HFFc6 (cell line): ENCODE data around the gene RPAP3. TPM values are rescaled to one million over a fixed set of nuclear protein-coding genes. Genes with fewer than 3 reads are reported as not detected.
A peak's percentile ranks its signal among the peaks of the same experiment; 100 is the strongest.

Source experiments
- DNase-seq: peaks from one replicate; pipeline ENCODE4 v3.0.0-alpha.2; 2018
- H3K27ac Mint-ChIP-seq: 2 replicates; pipeline ENCODE4 v1.8.0; 2020; ENCODE audit warnings: mild to moderate bottlenecking, mixed read lengths
- H3K27me3 Mint-ChIP-seq: 2 replicates; pipeline ENCODE4 v1.8.0; 2021; ENCODE audit warnings: mild to moderate bottlenecking, moderate library complexity, mixed read lengths; ENCODE audit not compliant: insufficient read depth
- H3K36me3 Mint-ChIP-seq: 2 replicates; pipeline ENCODE4 v1.8.0; 2021; ENCODE audit warnings: low read depth, mixed read lengths
- H3K4me1 Mint-ChIP-seq: 2 replicates; pipeline ENCODE4 v1.8.0; 2020; ENCODE audit warnings: low read depth, mixed read lengths
- H3K4me3 Mint-ChIP-seq: 2 replicates; pipeline ENCODE4 v1.8.0; 2020; ENCODE audit warnings: mild to moderate bottlenecking, moderate library complexity, mixed read lengths
- H3K9me3 Mint-ChIP-seq: 2 replicates; pipeline ENCODE4 v1.8.0; 2020; ENCODE audit warnings: mild to moderate bottlenecking, mixed read lengths
- total RNA-seq, 6 experiments: library from RNA; stranded (reverse); fragmentation: NEBNext Ultra II Directional; extraction: Animal tissue kit (Norgen Biotek cat#: 25700); gene quantifications; 2 replicates in 1 of 6; 3 replicates in 5 of 6; pipeline ENCODE4 v1.2.3, GENCODE V29; 2021
- TF ChIP-seq, protein P1 (sequence below): fragments of 200-600 bp; sonication (generic); IDR thresholded peaks from 2 replicates; pipeline ENCODE4 v1.5.0; 2021; ENCODE audit warnings: antibody characterized with exemption, mild to moderate bottlenecking

The RPAP3 gene
- total RNA-seq, 6 experiments from 2014 or later = 26.3 to 43.4 (median 39.0) TPM

DNA sequence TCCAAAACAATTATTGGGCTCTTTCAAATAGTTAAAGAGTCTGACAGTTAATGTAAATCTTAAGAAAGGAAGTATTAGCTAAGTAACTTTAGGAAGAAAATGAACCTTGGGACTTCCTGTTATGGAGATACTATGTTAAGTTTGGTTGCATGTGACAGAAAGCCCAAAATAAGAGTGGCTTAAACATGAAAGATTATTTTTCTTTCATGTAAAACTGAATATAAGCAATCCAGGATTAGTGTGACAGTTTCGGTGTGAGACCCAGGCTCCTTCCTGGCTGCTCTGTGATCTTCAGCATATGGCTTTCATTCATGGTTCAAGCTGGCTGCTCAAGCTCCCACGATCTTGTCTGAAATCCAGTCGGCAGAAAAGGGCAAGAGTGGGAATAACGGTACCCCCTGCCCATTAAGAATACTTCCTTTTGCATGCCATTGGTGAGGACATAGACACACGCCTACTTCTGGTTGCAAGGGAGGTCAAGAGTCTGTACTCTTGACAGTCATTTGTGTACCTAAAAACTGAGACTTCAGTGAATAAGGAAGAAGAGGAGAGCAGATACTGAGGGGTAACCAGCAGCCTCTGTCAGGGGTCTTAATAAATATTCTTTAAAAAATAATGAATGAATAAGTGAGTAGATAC is 2.2 kb upstream of the RPAP3 start:
- Mint-ChIP-seq H3K27ac (no peak overlapping the region), H3K9me3 (no peaks in the 10 kb centered on the region), H3K4me1 (peaks cover 47% of the 10 kb centered on the region), H3K27me3 (no peaks in the 10 kb centered on the region), H3K4me3 (no peak overlapping the region), H3K36me3 (peaks cover 5% of the 10 kb centered on the region; the same call in 1 of the 2 replicates)
- no peak for DNase-seq
- TF ChIP-seq, protein P1, sequence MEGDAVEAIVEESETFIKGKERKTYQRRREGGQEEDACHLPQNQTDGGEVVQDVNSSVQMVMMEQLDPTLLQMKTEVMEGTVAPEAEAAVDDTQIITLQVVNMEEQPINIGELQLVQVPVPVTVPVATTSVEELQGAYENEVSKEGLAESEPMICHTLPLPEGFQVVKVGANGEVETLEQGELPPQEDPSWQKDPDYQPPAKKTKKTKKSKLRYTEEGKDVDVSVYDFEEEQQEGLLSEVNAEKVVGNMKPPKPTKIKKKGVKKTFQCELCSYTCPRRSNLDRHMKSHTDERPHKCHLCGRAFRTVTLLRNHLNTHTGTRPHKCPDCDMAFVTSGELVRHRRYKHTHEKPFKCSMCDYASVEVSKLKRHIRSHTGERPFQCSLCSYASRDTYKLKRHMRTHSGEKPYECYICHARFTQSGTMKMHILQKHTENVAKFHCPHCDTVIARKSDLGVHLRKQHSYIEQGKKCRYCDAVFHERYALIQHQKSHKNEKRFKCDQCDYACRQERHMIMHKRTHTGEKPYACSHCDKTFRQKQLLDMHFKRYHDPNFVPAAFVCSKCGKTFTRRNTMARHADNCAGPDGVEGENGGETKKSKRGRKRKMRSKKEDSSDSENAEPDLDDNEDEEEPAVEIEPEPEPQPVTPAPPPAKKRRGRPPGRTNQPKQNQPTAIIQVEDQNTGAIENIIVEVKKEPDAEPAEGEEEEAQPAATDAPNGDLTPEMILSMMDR = no peak

- no peaks in the 10 kb centered on the region for H3K27me3 Mint-ChIP-seq
- peak overlapping the region; percentile 0; the same call in 1 of the 2 replicates for H3K4me3 Mint-ChIP-seq
- H3K36me3 Mint-ChIP-seq = peaks cover 5% of the 10 kb centered on the region; the same call in 1 of the 2 replicates
- no peak for DNase-seq
- TF ChIP-seq, protein P1 = no peak
- H3K27ac Mint-ChIP-seq = no peak overlapping the region
- peaks cover 47% of the 10 kb centered on the region for H3K4me1 Mint-ChIP-seq
- no peaks in the 10 kb centered on the region for H3K9me3 Mint-ChIP-seq
Measured at GRCh38 chr12:47707355-47707754, 1.5 kb upstream of the RPAP3 start.

DNA sequence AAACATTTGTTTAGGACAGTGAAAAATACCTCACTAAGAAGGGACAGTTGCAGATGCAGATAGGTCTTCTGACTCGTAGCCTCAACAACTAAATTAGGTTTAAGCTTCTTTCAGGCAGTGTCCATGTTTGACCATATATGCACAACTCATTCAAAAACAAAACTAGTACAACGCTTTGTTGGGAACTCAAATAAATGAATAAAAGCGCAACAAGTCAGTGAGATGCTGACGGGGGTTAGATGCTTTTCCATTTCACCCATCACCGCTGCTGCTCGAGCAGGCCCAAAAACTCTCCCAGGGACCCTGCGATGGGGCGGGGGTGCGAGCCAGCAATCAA is 633 bp downstream of the RPAP3 start:
- peak overlapping the region; percentile 63 for H3K27ac Mint-ChIP-seq
- no peaks in the 10 kb centered on the region for H3K27me3 Mint-ChIP-seq
- peaks cover 5% of the 10 kb centered on the region; the same call in 1 of the 2 replicates for H3K36me3 Mint-ChIP-seq
- no peak for DNase-seq
- no peaks in the 10 kb centered on the region for H3K9me3 Mint-ChIP-seq
- H3K4me3 Mint-ChIP-seq = peak overlapping the region; percentile 94
- peaks cover 47% of the 10 kb centered on the region for H3K4me1 Mint-ChIP-seq
- TF ChIP-seq, protein P1 = no peak

DNA sequence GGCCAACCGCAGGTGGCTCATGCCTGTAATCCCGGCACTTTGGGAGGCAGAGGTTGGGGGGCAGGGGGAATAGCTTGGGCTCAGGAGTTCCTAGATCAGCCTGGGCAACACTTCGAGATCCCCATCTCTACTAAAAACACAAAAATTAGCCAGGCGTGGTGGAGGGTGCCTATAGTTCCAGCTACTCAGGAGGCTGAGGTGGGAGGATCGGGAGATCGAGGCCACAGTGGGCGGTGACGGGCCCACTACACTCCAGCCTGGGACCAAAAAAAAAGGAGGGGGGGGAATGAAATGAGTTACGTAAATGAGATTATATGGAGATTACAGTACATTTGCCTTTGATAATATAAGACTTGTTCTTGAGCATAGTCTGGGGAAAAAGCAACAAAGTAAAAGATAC is 1.1 kb downstream of the RPAP3 start:
- peak overlapping the region; percentile 94 for H3K4me3 Mint-ChIP-seq
- H3K36me3 Mint-ChIP-seq = peaks cover 5% of the 10 kb centered on the region; the same call in 1 of the 2 replicates
- H3K27me3 Mint-ChIP-seq = no peaks in the 10 kb centered on the region
- DNase-seq = no peak
- H3K4me1 Mint-ChIP-seq = peaks cover 45% of the 10 kb centered on the region
- no peaks in the 10 kb centered on the region for H3K9me3 Mint-ChIP-seq
- TF ChIP-seq, protein P1 = no peak
- peak overlapping the region; percentile 63 for H3K27ac Mint-ChIP-seq

DNA sequence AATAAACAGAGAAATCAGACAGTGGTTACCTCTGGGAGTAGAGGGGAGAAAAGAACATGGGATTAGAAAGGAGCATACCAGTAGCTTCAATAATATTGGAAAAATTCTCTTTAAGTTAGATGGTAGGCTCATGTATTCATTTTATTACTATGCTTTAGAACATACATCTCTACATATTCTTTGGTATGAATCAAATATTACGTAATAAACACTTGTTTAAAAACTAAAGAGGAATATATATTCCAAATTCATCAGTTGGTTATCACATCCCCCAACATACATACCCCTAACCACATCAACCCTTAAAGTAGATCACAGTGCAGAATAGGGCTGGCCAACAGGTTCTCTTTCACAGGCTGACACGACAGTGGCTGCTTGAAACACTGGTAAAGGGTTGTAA is 5.6 kb downstream of the RPAP3 start:
- DNase-seq = no peak
- Mint-ChIP-seq H3K9me3 (no peaks in the 10 kb centered on the region), H3K27me3 (no peaks in the 10 kb centered on the region; the same call in 1 of the 2 replicates), H3K4me3 (no peak overlapping the region), H3K4me1 (peaks cover 20% of the 10 kb centered on the region), H3K36me3 (peaks cover 9% of the 10 kb centered on the region; the same call in 1 of the 2 replicates), H3K27ac (no peak overlapping the region)
- TF ChIP-seq, protein P1 = no peak
